A673 (cell line): ENCODE measurements around the gene LRP1-AS. TPM values are rescaled to one million over a fixed set of nuclear protein-coding genes. Genes with fewer than 3 reads are reported as not detected.

Experiments
- BruUV-seq: library from RNA; stranded (reverse); fragments of 400-500 nt; replicated peaks from 2 replicates; lab custom pipeline; 2021; lab: Mats Ljungman, UMichigan
- CTCF ChIA-PET: fragments of 300-600 bp; sonication (Branson Sonifier 250); formaldehyde crosslinking; loops from one replicate; lab custom pipeline; 2022; ENCODE audit warnings: antibody characterized with exemption; lab: Charles Lee
- POLR2A ChIA-PET: fragments of 300-600 bp; sonication (Branson Sonifier 250); formaldehyde crosslinking; loops from one replicate; lab custom pipeline; 2022; ENCODE audit warnings: antibody characterized with exemption; ENCODE audit not compliant: low non-redundant PET; lab: Charles Lee
- DNase-seq: peaks from one replicate; pipeline ENCODE4 v3.0.0-alpha.2; 2015; ENCODE audit warnings: low spot score
- H3K27ac ChIP-seq: fragments of 200-600 bp; sonication (generic); 2 replicates; pipeline ENCODE4 v1.5.1; 2016; ENCODE audit warnings: mixed run types, low read depth, mild to moderate bottlenecking, mixed read lengths, antibody characterized with exemption, low read length; ENCODE audit not compliant: poor library complexity, severe bottlenecking
- H3K27me3 ChIP-seq: fragments of 200-600 bp; sonication (generic); replicated peaks from 2 replicates; pipeline ENCODE4 v1.6.1; 2017; ENCODE audit warnings: mixed run types, low read depth, mild to moderate bottlenecking, mixed read lengths, antibody characterized with exemption, low read length; ENCODE audit not compliant: insufficient read depth, poor library complexity
- H3K36me3 ChIP-seq: fragments of 200-600 bp; sonication (generic); 2 replicates; pipeline ENCODE4 v1.6.1; 2016; ENCODE audit warnings: mixed run types, mild to moderate bottlenecking, mixed read lengths, antibody characterized with exemption, low read length; ENCODE audit not compliant: insufficient read depth, poor library complexity, severe bottlenecking
- H3K4me1 ChIP-seq: fragments of 200-600 bp; sonication (generic); 2 replicates; pipeline ENCODE4 v1.6.1; 2017; ENCODE audit warnings: mixed run types, mild to moderate bottlenecking, mixed read lengths, antibody characterized with exemption, low read length; ENCODE audit not compliant: insufficient read depth, poor library complexity, severe bottlenecking
- H3K4me3 ChIP-seq: fragments of 200-600 bp; sonication (generic); 2 replicates; pipeline ENCODE4 v1.5.1; 2016; ENCODE audit warnings: low read depth, mixed run types, mild to moderate bottlenecking, mixed read lengths, low read length; ENCODE audit not compliant: poor library complexity, severe bottlenecking
- H3K9me3 ChIP-seq: fragments of 200-600 bp; sonication (generic); 2 replicates; pipeline ENCODE4 v1.6.1; 2016; ENCODE audit warnings: mixed run types, low read depth, mild to moderate bottlenecking, mixed read lengths, antibody characterized with exemption, low read length; ENCODE audit not compliant: poor library complexity, severe bottlenecking
- EZH2 ChIP-seq: fragments of 200-600 bp; sonication (generic); IDR thresholded peaks from 2 replicates; pipeline ENCODE4 v1.6.1; 2017; ENCODE audit warnings: borderline replicate concordance, low read depth, mild to moderate bottlenecking, mixed read lengths, antibody characterized with exemption, low read length; ENCODE audit not compliant: poor library complexity, severe bottlenecking
- intact Hi-C: fragments of 100-400 bp; cut with micrococcal nuclease; formaldehyde crosslinking; loops from one replicate; pipeline ENCODE4 v1.10.0; 2022; ENCODE audit not compliant: unreplicated experiment
- total RNA-seq: library from RNA; stranded (reverse); gene quantifications from 2 replicates; pipeline ENCODE4 v1.2.3, GENCODE V29; 2021
- TF ChIP-seq, protein P1 (sequence below): fragments of 300-800, 200-600 bp; sonication (generic); conservative IDR thresholded peaks from 2 replicates; pipeline ENCODE4 v1.5.1; 2017; ENCODE audit warnings: low read depth, mild to moderate bottlenecking, antibody characterized with exemption, low read length, moderate library complexity, mixed read lengths

LRP1-AS gene
- total RNA-seq, 1 experiment from 2014 or later, result not detected

DNA sequence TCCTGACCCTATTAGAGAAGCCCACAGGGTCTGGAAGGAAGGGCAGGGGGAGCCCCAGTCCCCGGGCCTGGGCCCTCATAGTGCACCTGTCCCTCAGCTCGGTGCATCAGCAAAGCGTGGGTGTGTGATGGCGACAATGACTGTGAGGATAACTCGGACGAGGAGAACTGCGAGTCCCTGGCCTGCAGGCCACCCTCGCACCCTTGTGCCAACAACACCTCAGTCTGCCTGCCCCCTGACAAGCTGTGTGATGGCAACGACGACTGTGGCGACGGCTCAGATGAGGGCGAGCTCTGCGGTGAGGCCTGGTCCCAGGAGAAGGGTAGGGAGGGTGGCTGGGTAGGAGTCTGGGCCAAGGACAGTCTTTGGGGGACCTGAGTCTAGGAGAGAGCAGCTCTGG lies 26.3 kb upstream of the LRP1-AS start:
- Histone ChIP-seq H3K4me3 (no peak overlapping the region), H3K9me3 (no peaks in the 10 kb centered on the region), H3K36me3 (peaks cover 8% of the 10 kb centered on the region), H3K4me1 (no peaks in the 10 kb centered on the region), H3K27ac (no peak overlapping the region), H3K27me3 (no peaks in the 10 kb centered on the region)
- DNase-seq, result no peak
- intact Hi-C loops, result loop anchor here (2.0 to 5.0 kb wide), 2 partner anchors 49 to 106 kb away; no protein-coding TSS in a partner anchor
- ChIA-PET CTCF (interaction anchor here (0.5 to 1.0 kb wide), 2 partner anchors 9 to 104 kb away, joined by 3 to 4 read pairs; no protein-coding TSS in a partner anchor), POLR2A (no interaction called here)
- TF ChIP-seq, protein P1, sequence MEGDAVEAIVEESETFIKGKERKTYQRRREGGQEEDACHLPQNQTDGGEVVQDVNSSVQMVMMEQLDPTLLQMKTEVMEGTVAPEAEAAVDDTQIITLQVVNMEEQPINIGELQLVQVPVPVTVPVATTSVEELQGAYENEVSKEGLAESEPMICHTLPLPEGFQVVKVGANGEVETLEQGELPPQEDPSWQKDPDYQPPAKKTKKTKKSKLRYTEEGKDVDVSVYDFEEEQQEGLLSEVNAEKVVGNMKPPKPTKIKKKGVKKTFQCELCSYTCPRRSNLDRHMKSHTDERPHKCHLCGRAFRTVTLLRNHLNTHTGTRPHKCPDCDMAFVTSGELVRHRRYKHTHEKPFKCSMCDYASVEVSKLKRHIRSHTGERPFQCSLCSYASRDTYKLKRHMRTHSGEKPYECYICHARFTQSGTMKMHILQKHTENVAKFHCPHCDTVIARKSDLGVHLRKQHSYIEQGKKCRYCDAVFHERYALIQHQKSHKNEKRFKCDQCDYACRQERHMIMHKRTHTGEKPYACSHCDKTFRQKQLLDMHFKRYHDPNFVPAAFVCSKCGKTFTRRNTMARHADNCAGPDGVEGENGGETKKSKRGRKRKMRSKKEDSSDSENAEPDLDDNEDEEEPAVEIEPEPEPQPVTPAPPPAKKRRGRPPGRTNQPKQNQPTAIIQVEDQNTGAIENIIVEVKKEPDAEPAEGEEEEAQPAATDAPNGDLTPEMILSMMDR, result no peak
- TF ChIP-seq EZH2, result no peak
- BruUV-seq, result no TSS peak

GRCh38 chr12:57173089-57173488 lies 25.7 kb upstream of the LRP1-AS start:
- Histone ChIP-seq H3K9me3 (no peaks in the 10 kb centered on the region), H3K4me1 (no peaks in the 10 kb centered on the region), H3K36me3 (peaks cover 8% of the 10 kb centered on the region), H3K27ac (no peak overlapping the region), H3K4me3 (no peak overlapping the region), H3K27me3 (no peaks in the 10 kb centered on the region)
- no peak for TF ChIP-seq EZH2
- TF ChIP-seq, protein P1, result peak; percentile 68
- BruUV-seq, result no TSS peak
- POLR2A ChIA-PET, result no interaction called here
- intact Hi-C loops, result loop anchor here (2.0 to 5.0 kb wide), 2 partner anchors 48 to 106 kb away; no protein-coding TSS in a partner anchor
- CTCF ChIA-PET, result interaction anchor here (0.5 to 1.0 kb wide), 2 partner anchors 10 to 104 kb away, joined by 3 to 4 read pairs; no protein-coding TSS in a partner anchor
- DNase-seq, result peak; percentile 36

- H3K4me1 ChIP-seq, result no peaks in the 10 kb centered on the region
- H3K27me3 ChIP-seq, result no peaks in the 10 kb centered on the region
- no peak overlapping the region for H3K4me3 ChIP-seq
- DNase-seq, result no peak
- H3K36me3 ChIP-seq, result peaks cover 8% of the 10 kb centered on the region
- H3K9me3 ChIP-seq, result no peaks in the 10 kb centered on the region
- ChIA-PET CTCF (interaction anchor here (1.0 kb wide), 1 partner anchor 44 kb away, joined by 4 read pairs; the partner anchor contains the start of gene LRP1), POLR2A (no interaction called here)
- no peak overlapping the region for H3K27ac ChIP-seq
- TF ChIP-seq EZH2, result no peak
- TF ChIP-seq, protein P1, result no peak
- no TSS peak for BruUV-seq
- intact Hi-C loops, result loop anchor here (2.0 to 5.0 kb wide), 2 partner anchors 47 to 104 kb away; no protein-coding TSS in a partner anchor
Observed at GRCh38 chr12:57171668-57172067, 24.2 kb upstream of the LRP1-AS start.
